ENCODE results near the gene ARVCF.
"Not testable (repeated sequence)": the region's sequence is repeated elsewhere in the genome, so short reads cannot be mapped to it uniquely, and the experiment has no call there.

ARVCF gene

GRCh38 chr22:19931514-19931913 lies 85.1 kb downstream of the ARVCF start:
- DNase-seq, result no peak

DNA sequence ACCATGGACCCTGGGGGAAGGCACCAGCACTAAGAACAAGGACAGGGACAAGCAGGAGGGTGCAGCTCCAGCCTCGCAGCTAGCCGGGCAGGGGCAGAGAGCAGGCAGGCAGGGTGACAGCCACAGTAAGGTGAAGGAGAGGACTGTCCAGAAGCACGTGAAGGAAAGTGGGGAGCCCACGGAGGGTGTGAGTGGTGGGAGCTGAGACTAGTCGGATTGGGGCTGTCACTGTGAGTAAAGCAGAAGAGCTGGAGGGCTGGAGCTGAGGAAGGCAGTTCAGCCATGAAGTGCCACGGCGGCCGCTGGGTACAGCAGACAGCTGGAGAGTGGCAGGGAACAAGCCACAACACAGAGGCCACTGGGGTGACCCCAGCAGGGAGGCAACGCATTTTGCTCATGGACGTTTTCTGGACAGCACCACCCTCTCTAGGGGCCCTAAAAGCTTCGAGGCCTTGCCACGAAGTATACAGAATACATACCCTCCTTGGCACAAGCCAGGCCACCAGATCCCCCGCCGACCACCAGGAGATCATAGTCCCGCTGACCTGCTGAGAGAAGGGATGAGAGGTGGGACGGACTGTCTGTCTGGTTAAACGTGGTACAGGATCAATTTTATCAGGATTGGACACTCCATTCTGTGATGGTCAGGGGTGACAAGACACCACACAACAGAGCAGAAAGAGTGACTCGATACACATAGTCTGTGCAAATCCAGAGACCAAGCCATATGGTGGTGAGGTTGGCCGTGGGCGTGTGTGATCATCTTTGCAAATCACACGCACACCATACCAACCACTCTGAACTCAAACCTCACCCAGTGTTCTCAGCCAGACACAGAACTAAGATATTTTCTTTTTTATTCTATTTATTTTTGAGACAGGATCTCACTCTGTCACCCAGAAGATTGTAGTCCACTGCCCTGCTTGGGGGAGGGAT lies 85.8 kb downstream of the ARVCF start:
- no peak for DNase-seq

DNA sequence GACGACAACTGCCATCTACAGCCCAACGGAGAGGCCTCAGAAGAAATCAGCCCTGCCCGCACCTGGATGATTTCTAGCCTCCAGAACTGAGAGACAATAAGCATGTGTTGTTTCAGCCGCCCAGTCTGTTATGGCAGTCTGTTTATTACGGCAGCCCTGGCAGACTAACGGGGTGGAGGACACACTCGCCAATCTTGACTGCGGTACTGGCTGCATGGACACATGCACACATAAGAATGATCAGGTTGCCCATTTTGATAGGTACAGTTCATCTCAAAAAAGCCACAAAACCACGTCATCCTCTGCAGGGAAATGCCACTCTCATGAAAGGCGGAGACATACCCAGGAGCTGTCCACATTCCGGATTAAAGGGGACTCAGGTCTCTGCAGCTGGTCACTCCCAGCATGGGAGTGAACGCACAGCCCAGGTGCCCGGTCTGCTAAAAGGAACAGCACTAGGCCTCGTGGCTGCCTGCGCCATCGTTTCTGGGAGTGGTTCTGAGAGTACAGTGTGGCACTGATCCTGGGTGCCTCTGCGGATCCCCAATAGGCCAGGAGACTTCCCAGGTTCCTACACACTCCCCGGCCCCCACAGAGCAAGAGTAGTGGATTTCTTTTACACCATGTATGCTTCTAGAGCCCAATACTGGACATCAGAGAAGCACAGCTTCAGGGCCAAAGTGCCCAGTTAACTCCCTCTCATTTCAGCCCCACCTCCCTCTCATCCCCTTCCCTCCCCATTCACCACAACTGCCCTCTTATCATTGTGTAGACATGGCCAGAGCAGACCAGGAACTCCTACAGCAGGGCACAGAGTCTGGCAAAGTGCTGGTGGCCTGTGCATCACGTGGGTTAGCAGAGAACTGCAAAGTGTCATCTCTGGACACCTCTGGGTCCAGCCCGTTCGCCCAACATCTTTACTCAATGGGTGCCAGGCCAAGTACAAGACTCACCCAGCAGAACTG lies 86.8 kb downstream of the ARVCF start:
- DNase-seq, result peak; percentile 73

GRCh38 chr22:19928207-19928606 lies 88.4 kb downstream of the ARVCF start:
- DNase-seq, result no peak

DNA sequence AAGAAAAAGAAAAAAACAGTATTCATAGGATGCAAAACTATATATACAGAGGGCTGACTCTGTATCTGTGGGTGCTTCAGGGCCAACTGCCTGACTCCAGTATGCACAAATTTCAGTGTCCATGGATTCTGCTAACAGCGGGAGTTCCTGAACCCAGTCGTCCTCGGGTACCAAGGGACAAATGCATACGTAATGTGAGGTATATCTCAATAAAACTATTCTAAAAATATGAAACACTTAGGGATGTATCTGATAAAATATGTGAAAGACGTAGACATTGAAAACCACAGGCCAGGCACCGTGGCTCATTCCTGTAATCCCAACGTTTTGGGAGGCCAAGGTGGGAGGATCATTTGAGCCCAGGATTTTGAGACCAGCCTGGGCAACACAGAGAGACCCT lies 88.9 kb downstream of the ARVCF start:
- no peak for DNase-seq

GRCh38 chr22:19926028-19926427 lies 90.6 kb downstream of the ARVCF start:
- not testable (repeated sequence) for DNase-seq

- no peak for DNase-seq
Observed at GRCh38 chr22:19923914-19924513, 92.6 kb downstream of the ARVCF start.

GRCh38 chr22:19921544-19922081 lies 95.0 kb downstream of the ARVCF start:
- DNase-seq, result no peak

Data from OCI-M1 (cell line).